Measurements from ENCODE around the gene CCDC88C.

GRCh38 chr14:91336093-91336450, 81.5 kb downstream of the CCDC88C start:
- no peak for TF ChIP-seq CTCF (IDR thresholded peaks at IDR 0.05)
- TF ChIP-seq POLR2A (IDR thresholded peaks at IDR 0.05): no peak
- TF ChIP-seq EP300 (IDR thresholded peaks at IDR 0.05): no peak
